Activated naive CD4-positive, alpha-beta T cell treated with anti-CD3 and anti-CD28 coated beads, Interleukin-2, amount 50 U/mL, for 16 hours (primary cell): Measurements from ENCODE around the gene STK32B.
"Not testable (repeated sequence)": the region's sequence is repeated elsewhere in the genome, so short reads cannot be mapped to it uniquely, and the experiment has no call there.

Experiments used
- DNase-seq: peaks from one replicate; pipeline ENCODE4 v3.0.0-alpha.2; 2020

STK32B gene

GRCh38 chr4:5409237-5409636, 358.0 kb downstream of the STK32B start:
- DNase-seq, result no peak

- DNase-seq, result no peak
Observed at GRCh38 chr4:5409972-5410618, 358.8 kb downstream of the STK32B start.

DNA sequence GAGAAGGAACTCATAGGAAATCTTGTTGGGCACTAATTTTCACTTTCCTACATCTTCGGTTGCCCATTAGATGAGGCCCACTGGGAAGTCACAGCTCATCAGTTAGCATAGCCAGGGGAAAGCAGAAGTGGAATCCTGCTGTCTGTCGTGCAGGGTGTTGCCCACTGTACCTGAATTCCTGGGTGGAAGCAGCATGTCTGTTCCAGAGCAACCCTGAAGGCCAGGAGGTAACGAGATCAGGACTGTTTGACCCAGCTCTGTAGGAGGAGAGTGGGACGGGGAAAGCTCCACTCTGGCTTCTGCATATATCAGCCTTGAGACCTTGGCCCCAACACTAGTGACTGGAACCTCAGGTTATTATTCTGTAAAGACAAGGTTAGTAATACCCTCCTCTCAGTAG, 361.0 kb downstream of the STK32B start:
- DNase-seq, result no peak

GRCh38 chr4:5412751-5413150, 361.5 kb downstream of the STK32B start:
- no peak for DNase-seq

GRCh38 chr4:5416637-5417036, 365.4 kb downstream of the STK32B start:
- DNase-seq, result no peak

DNA sequence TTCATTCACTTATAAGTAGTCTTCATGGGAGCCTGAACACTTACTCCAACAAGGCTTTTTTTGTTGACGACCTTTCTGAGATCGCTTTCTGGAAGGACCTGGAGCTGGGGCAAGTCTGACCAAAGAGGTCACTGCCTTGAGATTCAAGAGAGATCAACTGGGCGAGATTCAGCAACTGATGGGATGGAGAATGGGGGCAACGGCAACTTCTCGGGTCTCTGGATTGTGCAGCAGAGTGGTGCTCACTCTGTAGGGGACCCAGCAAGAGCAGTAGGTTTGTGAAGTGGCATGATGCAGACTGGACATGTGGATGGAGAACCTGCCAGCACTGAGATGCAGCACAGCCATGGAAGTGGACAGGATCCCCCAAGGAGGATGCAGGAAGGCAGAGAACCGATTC, 369.0 kb downstream of the STK32B start:
- DNase-seq, result no peak

DNA sequence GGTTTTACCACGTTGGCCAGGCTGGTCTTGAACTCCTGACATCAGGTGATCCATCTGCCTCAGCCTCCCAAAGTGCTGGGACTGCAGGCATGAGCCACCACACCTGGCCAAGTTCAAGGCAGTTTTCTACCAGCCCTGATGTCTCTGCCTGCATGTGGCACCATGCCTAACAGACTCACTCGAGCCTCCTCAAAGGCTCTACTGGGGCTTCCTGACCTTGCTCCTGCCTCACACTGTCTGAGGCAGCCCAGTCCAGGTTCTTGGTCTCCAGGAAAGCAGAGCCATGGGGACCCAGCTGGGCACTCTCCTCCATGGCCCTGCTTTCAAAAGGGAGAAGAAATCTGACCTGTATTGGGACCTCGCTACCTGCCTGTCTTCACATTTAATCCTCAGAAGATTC, 370.1 kb downstream of the STK32B start:
- no peak for DNase-seq

DNA sequence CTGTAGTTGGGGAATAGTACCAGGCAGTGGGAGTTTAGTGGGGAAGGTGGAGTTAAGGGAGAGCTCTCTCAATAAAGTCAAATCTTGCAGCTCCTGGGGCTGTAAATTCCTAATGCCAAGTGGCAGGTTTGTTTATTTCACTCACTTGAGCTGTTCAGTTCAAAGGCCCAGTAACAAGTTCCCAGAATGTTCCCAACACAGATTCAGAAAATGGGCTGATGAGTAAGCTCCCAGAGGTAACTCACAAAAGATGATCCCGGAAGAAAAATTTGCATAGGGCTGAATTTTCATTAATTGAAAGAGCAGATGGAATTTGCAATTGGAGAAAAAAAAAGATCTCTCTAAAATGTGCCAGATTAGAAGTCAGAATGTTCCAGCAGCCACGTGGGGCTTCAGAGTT, 370.9 kb downstream of the STK32B start:
- DNase-seq, result no peak

- no peak for DNase-seq
Observed at GRCh38 chr4:5423670-5424069, 372.4 kb downstream of the STK32B start.

DNA sequence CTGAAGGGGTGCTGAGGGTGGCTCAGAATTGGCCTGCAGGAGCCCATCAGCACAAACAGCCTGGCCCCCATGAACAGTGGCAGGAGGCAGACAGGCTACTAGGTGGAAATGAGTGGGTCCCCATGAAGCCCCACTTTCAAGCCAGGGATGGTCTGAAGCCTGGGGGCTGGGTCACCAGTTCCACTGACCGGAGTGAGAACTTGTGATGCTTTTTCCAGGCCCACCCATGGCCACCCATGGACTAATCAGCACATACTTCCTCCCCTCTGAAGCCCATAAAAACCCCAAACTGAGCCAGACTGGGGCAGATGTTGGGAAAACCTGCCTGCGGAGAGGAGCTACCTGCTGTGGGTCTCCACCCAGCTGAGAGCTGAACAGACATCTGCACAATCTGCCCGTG, 372.9 kb downstream of the STK32B start:
- DNase-seq, result no peak

GRCh38 chr4:5424901-5425300, 373.6 kb downstream of the STK32B start:
- DNase-seq, result no peak

GRCh38 chr4:5429747-5430146, 378.5 kb downstream of the STK32B start:
- no peak for DNase-seq

- DNase-seq, result no peak
Observed at GRCh38 chr4:5433196-5433595, 381.9 kb downstream of the STK32B start.

DNA sequence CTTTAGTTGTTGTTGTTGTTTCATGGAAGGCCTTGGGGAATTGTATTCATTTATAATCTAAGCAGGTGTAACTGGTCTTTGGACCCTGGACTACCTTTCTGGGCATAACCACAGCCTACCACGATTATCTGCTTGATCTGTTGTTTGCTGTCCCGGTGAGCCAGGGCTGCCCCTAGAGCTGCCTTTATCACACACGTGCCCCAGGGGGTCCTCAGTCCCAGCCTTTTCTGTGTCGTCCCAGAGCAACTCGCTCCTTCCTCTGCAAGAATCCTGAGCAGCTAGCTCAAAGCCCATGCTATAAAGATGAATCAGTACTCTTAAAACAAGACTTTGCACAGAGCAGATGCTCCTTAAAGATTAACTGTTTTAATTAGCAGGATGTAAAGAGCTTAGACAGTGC, 383.9 kb downstream of the STK32B start:
- DNase-seq, result no peak

- DNase-seq, result no peak
Observed at GRCh38 chr4:5435823-5436222, 384.5 kb downstream of the STK32B start.

GRCh38 chr4:5443976-5444802, 392.9 kb downstream of the STK32B start:
- not testable (repeated sequence) for DNase-seq

DNA sequence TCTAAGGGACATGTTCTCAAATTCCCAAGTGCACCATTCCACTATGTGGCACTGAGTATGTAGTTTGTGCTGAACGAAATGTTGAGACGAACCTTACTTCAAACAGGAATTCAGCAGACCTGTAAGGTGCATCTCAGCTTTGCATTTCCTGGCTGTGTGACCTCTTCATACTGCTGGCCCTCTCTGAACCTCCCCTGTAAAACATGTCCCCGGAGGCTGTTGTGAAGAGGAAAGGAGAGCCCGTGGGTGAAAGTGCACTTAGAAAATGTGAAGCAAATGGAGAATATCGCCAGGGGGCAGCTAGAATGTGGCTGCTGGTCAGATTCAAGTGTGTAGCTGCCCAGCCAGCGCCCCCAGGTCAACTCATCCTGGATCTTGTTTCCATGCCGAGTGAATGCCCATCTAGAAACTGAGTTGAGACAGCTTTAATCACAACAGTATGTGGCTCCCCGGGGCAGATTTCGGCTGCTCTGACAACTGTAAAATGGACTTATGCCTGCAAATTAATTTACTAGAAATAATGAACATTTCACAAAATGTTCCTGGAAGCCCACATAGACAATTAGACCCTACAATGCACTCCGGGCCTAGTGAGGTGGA, 393.7 kb downstream of the STK32B start:
- no peak for DNase-seq

GRCh38 chr4:5446595-5447226, 395.4 kb downstream of the STK32B start:
- no peak for DNase-seq

GRCh38 chr4:5447755-5448154, 396.5 kb downstream of the STK32B start:
- DNase-seq, result no peak

DNA sequence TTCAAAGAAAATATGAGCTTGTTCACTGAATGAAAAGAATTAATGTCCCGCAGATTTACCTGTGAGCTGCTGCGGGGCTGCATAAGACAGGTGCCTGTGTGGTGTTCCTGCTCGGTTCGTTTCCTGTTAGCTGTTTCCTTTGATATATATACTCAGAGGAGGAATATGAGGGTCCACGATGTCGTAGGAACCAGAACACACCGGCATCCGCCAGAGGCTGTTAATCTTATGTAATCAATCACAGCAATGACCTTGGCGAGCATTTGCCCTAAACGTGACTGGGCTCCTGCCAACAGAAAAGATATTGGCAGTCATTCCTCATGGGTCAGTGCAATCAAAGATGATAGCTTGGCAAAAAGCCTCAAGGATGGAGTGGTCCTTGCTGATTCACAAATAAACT, 396.9 kb downstream of the STK32B start:
- no peak for DNase-seq

GRCh38 chr4:5451243-5451642, 400.0 kb downstream of the STK32B start:
- no peak for DNase-seq

- DNase-seq, result no peak
Observed at GRCh38 chr4:5452156-5452555, 400.9 kb downstream of the STK32B start.

DNA sequence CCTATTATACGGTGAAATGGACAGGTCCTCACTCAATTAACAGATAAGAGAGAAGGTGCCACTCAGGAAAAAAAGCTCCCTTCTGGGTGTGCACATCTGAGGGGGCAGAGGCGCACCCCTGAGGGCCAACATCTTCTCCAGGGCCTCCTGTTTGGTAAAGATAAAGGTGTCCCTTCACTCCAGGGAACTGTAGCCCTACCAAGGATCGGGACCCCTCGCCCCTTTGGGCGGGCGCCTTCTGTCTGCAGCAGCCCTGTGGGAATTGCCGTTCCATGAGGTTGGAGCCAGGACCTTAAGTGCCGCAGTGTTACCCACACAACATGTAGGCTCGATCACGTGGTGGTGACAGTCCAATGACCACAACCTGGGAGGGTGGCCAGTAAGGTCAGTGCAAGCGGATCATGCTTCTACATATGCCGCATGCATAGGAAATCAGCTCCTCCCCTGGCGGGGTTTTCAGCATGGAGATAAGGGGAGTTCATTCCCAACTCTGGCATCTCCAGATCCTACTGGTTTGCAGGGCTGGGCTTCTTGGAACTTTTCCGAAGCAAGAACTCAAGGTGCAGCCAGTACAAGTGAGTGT, 403.8 kb downstream of the STK32B start:
- DNase-seq, result no peak
